Hepatocyte (in vitro differentiated cells): ENCODE results near the gene DOCK2. TPM values are rescaled to one million over a fixed set of nuclear protein-coding genes. Genes with fewer than 3 reads are reported as not detected.

Experiments
- DNase-seq: peaks from one replicate; pipeline ENCODE4 v3.0.0-alpha.2; 2016; ENCODE audit warnings: low spot score
- H2AFZ ChIP-seq: fragments of 200-600 bp; sonication (generic); 2 replicates; pipeline ENCODE4 v1.6.0; 2016; ENCODE audit warnings: antibody characterized with exemption, mild to moderate bottlenecking
- H3K27ac ChIP-seq: fragments of 200-600 bp; sonication (generic); 2 replicates; pipeline ENCODE4 v1.5.1; 2016; ENCODE audit warnings: mild to moderate bottlenecking
- H3K27me3 ChIP-seq: fragments of 200-600 bp; sonication (generic); 2 replicates; pipeline ENCODE4 v1.6.1; 2016
- H3K36me3 ChIP-seq: fragments of 200-600 bp; sonication (generic); replicated peaks from 2 replicates; pipeline ENCODE4 v1.5.1; 2016; ENCODE audit warnings: low read depth; ENCODE audit not compliant: insufficient read depth
- H3K4me1 ChIP-seq: fragments of 200-600 bp; sonication (generic); 2 replicates; pipeline ENCODE4 v1.5.1; 2016; ENCODE audit warnings: mild to moderate bottlenecking, moderate library complexity; ENCODE audit not compliant: insufficient read depth
- H3K4me2 ChIP-seq: fragments of 200-600 bp; sonication (generic); 2 replicates; pipeline ENCODE4 v1.6.0; 2016
- H3K4me3 ChIP-seq: fragments of 200-600 bp; sonication (generic); 2 replicates; pipeline ENCODE4 v1.5.1; 2016; ENCODE audit warnings: mild to moderate bottlenecking
- H3K79me2 ChIP-seq: fragments of 200-600 bp; sonication (generic); 2 replicates; pipeline ENCODE4 v1.6.0; 2017; ENCODE audit warnings: mild to moderate bottlenecking
- H3K9me2 ChIP-seq: fragments of 200-600 bp; sonication (generic); replicated peaks from 2 replicates; pipeline ENCODE4 v1.6.0; 2017; ENCODE audit warnings: mild to moderate bottlenecking; ENCODE audit not compliant: insufficient read depth
- H3K9me3 ChIP-seq: fragments of 200-600 bp; sonication (generic); 2 replicates; pipeline ENCODE4 v1.5.1; 2016; ENCODE audit warnings: low read depth, mild to moderate bottlenecking
- H4K20me1 ChIP-seq: fragments of 200-600 bp; sonication (generic); 2 replicates; pipeline ENCODE4 v1.6.0; 2016; ENCODE audit warnings: mild to moderate bottlenecking; ENCODE audit not compliant: insufficient read depth, poor library complexity, severe bottlenecking
- EZH2 ChIP-seq: fragments of 200-600 bp; sonication (generic); IDR thresholded peaks from 2 replicates; pipeline ENCODE4 v1.6.1; 2016; ENCODE audit warnings: antibody characterized with exemption, mild to moderate bottlenecking, borderline replicate concordance
- EZH2phosphoT487 ChIP-seq: fragments of 200-600 bp; sonication (generic); IDR thresholded peaks from one replicate; pipeline ENCODE4 v1.6.1; 2018; ENCODE audit warnings: antibody characterized with exemption, mild to moderate bottlenecking, low read depth, moderate library complexity; ENCODE audit not compliant: unreplicated experiment, severe bottlenecking
- WGBS: methylation state at CpG from one replicate; pipeline ENCODE4 v1.1.6; 2016; ENCODE audit warnings: low lambda C conversion rate; ENCODE audit errors: missing lambda C conversion rate; 5-methylcytosine and 5-hydroxymethylcytosine counted together
- polyA plus RNA-seq: library from polyadenylated mRNA; unstranded; fragments of >200 nt; fragmentation: Nextera tagmentation; extraction: Ambion mirVana; gene quantifications from 2 replicates; pipeline ENCODE4 v1.2.1, GENCODE V29; 2016
- total RNA-seq: library from RNA; depleted of rRNA; stranded (reverse); fragments of >200 nt; gene quantifications from 2 replicates; pipeline ENCODE4 v1.2.3, GENCODE V29; 2014
- TF ChIP-seq, protein P1 (sequence below): fragments of 200-600 bp; sonication (generic); IDR thresholded peaks from 2 replicates; pipeline ENCODE4 v1.5.1; 2016; ENCODE audit warnings: antibody characterized with exemption, mild to moderate bottlenecking; ENCODE audit not compliant: poor library complexity

Gene DOCK2
- total and polyA plus RNA-seq, 2 experiments from 2014 or later, result 0.60 TPM; not detected in 1

DNA sequence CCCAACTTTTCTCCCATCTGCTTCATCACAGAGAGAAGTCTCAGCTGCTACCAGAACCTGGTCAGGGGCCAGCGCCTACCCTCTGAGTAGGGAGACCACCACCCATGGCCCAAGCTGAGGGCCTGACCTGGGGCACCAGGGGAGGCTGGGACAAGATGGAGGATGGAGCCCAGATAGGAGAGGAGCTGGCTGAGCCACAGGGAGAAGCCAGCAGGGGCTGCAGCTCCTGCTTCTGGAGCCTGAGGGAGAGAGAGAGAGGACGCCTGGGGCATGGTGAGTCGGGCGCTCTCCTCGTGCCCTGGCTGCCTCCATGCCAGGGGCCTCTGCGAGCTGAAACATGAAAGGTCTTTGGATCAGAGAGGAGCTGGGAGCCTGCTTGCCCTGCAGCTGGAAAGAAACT, 467.2 kb downstream of the DOCK2 start:
- no peaks in the 10 kb centered on the region for H3K9me3 ChIP-seq
- no peaks in the 10 kb centered on the region for H3K4me1 ChIP-seq
- no peaks in the 10 kb centered on the region for H3K27me3 ChIP-seq
- H3K79me2 ChIP-seq, result no peaks in the 10 kb centered on the region
- WGBS, result 91% methylated on average over 6 of the region's 6 CpGs
- no peaks in the 10 kb centered on the region for H4K20me1 ChIP-seq
- no peaks in the 10 kb centered on the region for H3K36me3 ChIP-seq
- H3K4me2 ChIP-seq, result no peak overlapping the region
- no peaks in the 10 kb centered on the region for H3K9me2 ChIP-seq
- TF ChIP-seq, protein P1, sequence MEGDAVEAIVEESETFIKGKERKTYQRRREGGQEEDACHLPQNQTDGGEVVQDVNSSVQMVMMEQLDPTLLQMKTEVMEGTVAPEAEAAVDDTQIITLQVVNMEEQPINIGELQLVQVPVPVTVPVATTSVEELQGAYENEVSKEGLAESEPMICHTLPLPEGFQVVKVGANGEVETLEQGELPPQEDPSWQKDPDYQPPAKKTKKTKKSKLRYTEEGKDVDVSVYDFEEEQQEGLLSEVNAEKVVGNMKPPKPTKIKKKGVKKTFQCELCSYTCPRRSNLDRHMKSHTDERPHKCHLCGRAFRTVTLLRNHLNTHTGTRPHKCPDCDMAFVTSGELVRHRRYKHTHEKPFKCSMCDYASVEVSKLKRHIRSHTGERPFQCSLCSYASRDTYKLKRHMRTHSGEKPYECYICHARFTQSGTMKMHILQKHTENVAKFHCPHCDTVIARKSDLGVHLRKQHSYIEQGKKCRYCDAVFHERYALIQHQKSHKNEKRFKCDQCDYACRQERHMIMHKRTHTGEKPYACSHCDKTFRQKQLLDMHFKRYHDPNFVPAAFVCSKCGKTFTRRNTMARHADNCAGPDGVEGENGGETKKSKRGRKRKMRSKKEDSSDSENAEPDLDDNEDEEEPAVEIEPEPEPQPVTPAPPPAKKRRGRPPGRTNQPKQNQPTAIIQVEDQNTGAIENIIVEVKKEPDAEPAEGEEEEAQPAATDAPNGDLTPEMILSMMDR, result no peak
- TF ChIP-seq EZH2 (no peak), EZH2phosphoT487 (no peak)
- H2AFZ ChIP-seq, result no peak overlapping the region
- DNase-seq, result no peak
- H3K4me3 ChIP-seq, result no peak overlapping the region
- H3K27ac ChIP-seq, result no peak overlapping the region

DNA sequence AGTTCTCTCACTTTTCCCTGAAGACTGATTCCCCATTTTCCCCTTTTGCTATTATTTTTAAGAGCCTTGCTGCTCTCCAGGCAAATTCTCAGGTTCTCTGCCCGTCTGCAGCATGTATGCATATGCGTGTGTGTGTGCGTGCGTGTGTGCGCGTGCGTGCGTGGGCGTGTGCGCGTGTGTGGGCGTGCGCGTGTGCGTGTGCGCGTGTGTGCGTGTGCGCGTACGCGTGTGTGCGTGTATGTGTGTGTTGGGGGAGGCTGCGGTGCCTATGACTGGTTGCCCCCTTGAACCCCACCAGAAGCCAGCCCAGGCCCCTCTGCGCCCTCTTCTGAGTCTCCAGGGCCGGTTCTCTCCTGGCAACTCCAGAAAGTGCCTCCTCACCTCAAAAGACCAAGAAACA, 467.6 kb downstream of the DOCK2 start:
- no peaks in the 10 kb centered on the region for H3K9me3 ChIP-seq
- H3K4me3 ChIP-seq, result no peak overlapping the region
- H3K9me2 ChIP-seq, result no peaks in the 10 kb centered on the region
- no peaks in the 10 kb centered on the region for H3K36me3 ChIP-seq
- no peak overlapping the region for H2AFZ ChIP-seq
- WGBS, result 86% methylated on average over 25 of the region's 26 CpGs
- H3K27ac ChIP-seq, result no peak overlapping the region
- H3K4me1 ChIP-seq, result no peaks in the 10 kb centered on the region
- no peak for DNase-seq
- TF ChIP-seq, protein P1, result no peak
- no peak for TF ChIP-seq EZH2
- no peaks in the 10 kb centered on the region for H3K27me3 ChIP-seq
- no peaks in the 10 kb centered on the region for H3K79me2 ChIP-seq
- no peak overlapping the region for H3K4me2 ChIP-seq
- no peaks in the 10 kb centered on the region for H4K20me1 ChIP-seq

DNA sequence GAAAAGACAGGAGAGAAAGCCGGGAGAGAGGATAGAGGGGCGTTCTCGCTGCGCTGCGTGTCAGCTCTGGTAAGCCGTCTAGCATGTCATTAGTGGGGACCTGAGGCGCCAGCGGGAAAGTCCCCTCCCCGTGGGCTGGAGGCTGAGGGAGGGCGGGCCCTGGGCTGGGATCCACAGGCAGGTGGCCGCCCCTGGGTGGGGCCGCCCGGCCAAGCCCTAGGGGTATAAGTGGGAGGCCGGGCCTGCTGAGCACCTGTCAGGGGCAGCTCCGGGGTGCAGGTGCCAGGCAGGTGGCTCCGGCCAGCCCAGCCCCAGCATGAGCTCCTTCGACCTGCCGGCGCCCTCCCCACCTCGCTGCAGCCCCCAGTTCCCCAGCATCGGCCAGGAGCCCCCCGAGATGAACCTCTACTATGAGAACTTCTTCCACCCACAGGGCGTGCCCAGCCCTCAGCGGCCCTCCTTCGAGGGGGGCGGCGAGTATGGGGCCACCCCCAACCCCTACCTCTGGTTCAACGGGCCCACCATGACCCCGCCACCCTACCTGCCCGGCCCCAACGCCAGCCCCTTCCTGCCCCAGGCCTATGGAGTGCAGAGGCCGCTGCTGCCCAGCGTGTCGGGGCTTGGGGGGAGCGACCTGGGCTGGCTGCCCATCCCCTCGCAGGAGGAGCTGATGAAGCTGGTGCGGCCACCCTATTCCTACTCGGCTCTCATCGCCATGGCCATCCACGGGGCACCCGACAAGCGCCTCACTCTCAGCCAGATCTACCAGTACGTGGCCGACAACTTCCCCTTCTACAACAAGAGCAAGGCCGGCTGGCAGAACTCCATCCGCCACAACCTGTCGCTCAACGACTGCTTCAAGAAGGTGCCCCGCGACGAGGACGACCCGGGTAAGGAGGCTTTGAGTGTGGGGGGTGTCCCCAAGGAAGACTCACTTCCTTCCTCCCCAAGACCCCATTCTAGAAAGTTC, 468.9 kb downstream of the DOCK2 start, which contains the start of gene FOXI1:
FOXI1 (plus strand) TSS at position 256 of the 970 bp plus-strand sequence; CDS start at position 317, 61 bp downstream.
- DNase-seq, result no peak
- TF ChIP-seq EZH2phosphoT487 (no peak), EZH2 (no peak)
- TF ChIP-seq, protein P1, result no peak
- 92% methylated on average over 35 of the region's 53 CpGs for WGBS

More for the DNA sequence above, 468.9 kb downstream of the DOCK2 start, which contains the start of gene FOXI1:
- H3K27me3 ChIP-seq, result no peaks in the 10 kb centered on the region
- no peak within 1 kb of the TSS for H3K27ac ChIP-seq
- H3K4me1 ChIP-seq, result no peaks in the 10 kb centered on the region
- H3K9me2 ChIP-seq, result no peaks in the 10 kb centered on the region
- no peaks in the 10 kb centered on the region for H3K9me3 ChIP-seq
- H3K79me2 ChIP-seq, result no peaks in the 10 kb centered on the region
- H2AFZ ChIP-seq, result no peak within 1 kb of the TSS
- no peak within 1 kb of the TSS for H3K4me3 ChIP-seq
- no peak within 1 kb of the TSS for H3K4me2 ChIP-seq
- no peaks in the 10 kb centered on the region for H4K20me1 ChIP-seq
- H3K36me3 ChIP-seq, result no peaks in the 10 kb centered on the region
